Fibroblast of skin of left biceps (primary cell): ENCODE results near the gene FARS2.
"Not testable (repeated sequence)": the region's sequence is repeated elsewhere in the genome, so short reads cannot be mapped to it uniquely, and the experiment has no call there.

ENCODE experiments used
- DNase-seq, 2 experiments: peaks; one replicate each; pipeline ENCODE4 v3.0.0-alpha.2; 2013; ENCODE audit warnings: low read depth in 2 of 2

FARS2 gene

DNA sequence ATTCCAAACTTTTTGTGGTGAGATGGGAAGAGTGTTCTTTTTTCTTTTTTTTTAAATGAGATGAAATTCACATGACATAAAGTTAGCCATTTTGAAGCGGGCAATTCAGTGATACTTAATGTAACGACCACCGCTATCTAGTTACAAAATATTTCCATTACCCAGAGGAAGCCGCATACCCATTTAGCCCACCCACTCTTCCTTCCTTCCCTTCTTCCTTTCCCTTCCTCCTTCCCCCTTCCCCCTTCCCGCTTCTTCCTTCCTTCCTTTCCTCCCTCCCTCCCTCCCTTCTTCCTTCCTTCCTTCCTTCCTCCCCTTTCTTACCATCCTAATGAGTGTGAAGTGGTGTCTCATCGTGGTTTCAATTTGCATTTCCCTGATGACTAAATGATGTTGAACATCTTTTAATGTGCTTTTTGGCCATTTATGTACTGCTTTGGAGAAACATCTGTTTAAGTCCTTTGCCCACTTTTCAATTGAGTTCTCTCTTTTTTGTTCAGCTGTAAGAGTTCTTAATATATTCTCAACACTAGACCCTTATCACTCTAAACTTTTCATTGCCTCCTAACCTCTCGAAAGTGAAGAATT is 371.1 kb downstream of the FARS2 start:
- DNase-seq: no peak

DNA sequence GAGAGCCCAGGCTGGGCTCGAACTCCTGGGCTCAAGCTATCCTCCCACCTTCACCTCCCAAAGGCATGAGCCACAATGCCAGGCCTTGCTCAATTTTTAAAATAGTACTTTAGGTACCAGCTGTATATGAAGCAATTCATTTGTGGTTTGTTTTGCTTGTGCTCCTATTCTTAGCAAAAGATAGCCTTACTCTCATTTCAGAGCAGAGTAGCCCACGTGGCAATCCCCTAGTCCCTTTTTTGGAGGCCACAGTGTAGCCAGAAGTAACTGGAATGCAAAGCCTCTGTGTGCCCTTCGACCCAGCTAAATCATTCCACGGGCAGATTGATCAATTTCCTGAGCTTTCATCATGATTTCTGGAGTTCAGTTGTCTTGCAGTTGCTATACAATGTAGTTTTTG is 373.2 kb downstream of the FARS2 start:
- DNase-seq: no peak

DNA sequence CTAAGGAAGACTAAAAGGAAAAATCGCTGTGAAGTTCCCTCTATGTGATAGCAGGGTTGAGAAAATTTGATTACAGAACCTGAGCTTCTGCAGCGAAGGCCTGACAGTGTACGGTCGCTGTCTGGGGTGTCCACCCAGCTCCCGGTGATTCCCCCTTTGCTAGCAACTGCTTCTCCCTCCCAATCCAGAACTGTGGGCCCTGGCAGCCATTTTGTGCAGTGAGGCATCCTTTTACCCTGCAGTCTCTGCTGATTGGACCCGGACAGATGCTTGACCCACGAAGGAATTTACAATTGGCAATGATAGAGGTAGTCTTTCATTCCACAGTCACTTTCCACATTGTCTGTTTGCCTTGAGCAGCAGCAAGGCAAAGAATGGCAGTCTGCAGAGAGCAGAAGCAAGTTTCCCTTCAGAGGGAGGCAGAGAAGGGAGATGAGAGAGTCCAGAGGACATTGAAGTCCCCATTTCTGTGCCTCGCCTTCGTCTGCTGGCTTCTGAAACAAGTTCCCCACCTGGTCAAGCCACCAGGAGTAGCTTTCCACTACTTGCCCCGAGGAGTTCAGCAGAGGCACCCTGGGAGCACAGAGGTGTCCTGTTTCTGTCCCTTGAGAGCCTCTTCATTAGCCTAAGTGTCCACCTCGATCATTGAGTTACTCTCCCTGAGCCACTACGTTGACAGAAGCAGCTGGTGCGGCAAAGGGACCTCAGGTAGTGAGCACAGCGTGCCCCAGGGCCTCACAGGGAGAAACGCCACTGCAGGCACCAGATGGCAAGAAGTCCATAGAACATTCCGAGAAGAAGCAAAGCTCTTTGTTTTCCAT is 375.1 kb downstream of the FARS2 start:
- DNase-seq: no peak

DNA sequence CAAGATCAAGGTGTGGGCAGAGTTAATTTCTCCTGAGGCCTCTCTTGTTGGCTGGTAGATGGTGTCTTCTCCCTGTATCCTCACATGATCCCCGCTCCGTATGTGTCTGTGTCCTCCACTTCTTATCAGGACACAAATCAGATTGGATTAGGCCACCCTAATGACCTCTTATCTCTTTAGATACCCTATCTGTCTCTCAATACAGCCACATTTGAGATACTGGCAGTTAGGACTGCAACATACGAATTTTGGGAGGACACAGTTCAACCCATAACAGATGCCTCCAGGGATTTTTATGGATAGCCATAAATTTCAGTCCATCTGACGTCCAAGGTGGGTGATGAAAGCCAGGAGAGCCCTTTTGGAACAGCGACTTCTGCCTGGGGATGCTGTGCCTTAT is 376.4 kb downstream of the FARS2 start:
- no peak for DNase-seq

DNA sequence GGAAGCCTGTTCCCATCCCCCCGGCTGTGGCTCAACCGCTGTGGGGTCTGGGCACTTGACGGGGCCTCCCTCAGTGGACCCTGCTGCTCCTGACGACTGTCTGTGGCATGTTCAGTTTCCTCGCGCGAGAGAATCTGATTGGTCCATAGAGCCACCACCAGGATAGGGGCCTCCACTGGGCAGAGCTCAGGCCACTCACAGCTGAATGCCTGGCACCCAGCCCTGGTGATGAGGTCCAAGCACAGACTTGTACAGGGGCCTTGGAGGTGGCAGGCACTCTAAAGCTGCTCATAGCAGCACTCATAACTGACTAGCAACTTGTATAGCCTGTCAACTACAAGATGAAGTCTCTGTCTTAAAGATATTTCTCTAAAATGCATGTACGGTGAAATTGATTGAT is 377.4 kb downstream of the FARS2 start:
- DNase-seq: no peak

DNA sequence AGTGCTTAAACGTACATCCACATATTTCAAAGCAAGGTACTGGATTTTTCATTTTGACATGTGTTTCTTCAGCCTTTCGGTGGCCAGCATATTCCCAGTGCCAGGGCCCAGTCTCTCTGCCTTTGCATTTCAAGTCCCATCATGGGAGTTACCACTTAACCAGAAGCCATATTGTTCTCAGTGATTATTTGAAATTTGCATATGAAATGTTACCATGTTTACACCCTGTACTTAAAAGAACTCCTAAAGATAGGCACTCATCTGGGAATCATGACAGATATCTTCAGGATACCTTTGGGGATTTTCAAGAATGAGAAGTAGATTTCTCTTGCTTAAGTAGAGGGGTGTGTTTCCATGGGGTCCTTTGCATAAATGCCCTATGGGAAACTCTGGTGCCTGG is 377.9 kb downstream of the FARS2 start:
- DNase-seq: no peak

DNA sequence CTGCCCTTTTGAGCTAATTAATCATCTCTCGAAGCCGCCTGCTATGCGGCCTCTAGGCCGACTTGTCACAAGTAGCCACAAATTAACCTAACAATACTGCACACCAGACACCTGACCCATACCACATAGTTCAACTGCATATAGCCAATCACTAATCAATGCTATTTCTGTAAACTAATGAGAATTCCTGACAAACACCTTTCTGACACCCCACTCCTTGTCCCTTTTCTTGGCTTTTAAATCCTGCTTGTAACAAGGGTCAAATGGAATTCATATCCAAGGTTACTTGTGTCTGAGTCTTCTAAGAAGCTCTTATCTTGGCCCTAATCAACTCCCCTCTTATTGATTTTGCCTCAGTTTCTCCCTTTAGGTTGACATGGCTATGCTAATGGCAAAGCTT is 379.3 kb downstream of the FARS2 start:
- no peak for DNase-seq

DNA sequence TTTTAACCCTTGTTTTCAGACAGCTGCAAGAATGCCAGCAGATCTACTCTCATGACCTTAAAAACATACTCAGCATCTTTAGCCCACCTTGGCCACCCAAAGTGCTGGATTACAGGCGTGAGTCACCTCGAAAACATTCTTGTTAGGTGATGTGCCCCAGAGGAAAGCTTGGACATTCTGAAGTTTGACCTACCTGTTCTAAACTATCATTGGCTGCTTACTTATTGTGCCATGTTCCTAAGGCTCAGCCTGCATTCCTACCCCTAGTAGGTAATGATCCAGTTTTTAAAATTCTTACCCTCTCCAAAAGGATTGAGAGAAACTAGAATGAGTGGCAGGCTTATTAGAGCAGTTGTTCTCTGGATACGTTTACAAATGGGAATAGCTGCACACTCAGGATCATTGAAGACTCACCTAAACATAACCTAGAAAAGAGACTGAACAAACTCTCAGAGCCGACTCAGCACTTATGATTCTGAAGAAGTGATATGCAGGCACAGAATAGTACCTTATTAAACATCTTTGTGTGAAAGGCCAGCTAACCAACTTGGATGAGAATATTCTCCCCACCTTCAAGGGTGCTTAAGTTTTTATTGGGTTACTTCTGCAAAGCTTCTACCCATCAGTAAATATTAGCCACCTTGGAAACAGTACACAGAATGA is 383.3 kb downstream of the FARS2 start:
- no peak for DNase-seq

DNA sequence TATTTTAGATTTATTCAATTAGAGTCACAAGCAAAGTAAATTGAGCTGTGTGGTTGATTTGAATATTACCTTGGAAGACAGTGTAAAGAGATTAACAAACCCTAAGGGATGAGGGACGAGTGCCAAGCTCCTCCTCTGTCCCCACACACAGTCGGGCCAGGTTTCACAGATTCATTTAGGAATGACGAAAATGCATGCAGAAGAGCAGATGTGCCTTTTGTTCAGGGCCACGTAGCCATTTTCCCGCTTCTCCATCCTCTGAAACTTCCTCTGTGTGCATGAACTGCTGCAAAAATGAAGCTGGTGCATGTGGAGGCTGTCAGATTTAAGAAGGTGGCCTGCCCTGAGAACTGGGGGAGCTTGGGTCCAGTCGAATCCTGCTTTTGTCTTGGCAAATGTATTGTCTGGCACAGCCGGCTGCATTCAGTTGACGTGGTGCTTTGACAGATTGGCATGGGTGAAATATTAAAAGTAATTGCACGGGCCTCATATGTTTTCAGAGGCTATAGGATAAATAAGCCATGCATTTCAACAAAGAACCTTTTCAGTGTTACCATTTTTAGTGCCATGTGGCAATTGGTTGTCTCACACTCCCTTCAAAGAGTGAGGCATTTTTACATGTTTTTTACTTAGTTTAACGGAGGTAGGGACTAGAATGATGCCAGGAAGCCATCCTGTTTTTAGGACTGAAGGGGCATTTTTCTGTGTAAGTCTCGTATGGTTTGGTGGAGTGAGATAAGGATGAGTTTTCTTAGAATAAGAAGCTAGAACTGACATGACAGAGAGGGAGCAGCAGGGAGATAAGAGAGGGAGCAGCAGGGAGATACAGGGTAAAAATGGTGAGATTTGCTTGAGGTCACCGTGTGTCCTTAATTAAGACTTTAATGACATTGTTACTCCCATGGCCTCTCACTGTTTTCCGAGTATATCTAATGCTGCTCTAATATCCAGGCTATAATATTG is 384.3 kb downstream of the FARS2 start:
- DNase-seq: no peak

DNA sequence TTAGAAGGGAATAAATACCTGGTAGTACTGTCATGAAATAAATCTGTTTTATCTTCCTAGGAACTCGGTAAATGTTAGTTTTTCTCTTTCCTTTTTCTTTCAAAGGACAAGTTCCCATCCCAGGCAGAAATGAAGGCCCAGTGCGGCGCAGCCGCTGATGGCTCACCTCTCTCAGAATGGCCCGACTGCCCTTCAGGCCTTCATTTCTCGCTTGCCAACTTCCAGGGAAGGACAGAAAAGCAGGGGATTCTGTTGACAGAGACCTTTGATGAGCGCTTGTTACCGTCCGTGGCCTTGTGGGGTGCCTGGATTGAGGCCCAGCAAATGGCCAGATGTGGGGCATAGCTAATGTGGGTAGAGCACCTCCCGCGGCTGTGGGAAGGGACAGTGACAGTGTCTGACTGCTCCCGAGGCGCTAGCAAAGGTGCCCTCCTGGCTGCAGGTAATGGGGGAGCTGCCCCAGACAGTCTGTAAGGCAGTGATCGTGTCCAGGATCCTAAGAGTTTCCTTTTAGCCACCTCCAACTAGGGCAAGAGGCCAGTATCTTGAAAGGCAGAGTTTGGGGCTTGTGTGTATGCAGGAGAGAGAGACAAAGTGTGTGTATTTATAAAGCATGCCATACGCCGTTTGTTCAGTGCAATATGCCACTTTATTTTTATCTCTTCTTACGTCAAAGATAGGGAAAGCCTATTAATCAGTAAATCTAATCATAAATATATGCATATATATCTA is 391.3 kb downstream of the FARS2 start:
- DNase-seq: no peak

DNA sequence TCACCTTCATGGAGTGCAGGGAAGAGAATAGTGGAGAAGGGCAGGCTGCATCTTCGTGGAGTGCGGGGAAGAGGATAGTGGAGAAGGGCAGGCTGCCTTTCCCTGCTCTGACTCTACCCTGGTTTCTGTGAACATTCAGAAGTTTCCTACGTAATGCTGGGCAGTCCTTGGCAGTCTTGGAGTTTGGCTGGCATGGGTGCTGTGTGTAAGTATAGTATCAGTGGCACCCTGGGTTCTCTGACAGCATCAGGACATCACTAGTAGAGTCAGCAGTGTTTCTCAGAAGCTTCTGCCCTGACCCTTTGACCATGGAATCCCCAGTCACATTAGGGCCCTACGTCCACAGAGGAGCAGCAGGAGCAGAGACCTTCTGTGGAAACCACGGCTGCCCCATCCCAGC is 392.5 kb downstream of the FARS2 start:
- no peak for DNase-seq

DNA sequence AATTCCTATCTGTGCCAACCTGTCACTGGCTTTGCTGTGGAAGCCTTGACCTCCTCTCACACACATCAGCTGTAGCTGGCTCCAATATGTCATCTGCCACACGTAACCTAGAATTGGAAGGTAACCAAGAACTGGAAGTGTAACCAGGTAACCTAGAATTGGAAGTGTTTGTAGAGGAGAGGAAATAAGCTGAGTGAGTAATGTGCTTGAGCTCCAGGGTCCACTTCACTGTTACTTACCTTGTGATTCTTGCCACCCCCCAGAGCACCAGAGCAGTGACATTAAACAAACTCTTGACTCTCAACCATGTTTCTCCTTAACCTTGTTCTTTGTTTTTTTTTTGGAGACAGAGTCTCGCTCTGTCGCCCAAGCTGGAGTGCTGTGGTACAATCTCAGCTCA is 394.9 kb downstream of the FARS2 start:
- DNase-seq: no peak

DNA sequence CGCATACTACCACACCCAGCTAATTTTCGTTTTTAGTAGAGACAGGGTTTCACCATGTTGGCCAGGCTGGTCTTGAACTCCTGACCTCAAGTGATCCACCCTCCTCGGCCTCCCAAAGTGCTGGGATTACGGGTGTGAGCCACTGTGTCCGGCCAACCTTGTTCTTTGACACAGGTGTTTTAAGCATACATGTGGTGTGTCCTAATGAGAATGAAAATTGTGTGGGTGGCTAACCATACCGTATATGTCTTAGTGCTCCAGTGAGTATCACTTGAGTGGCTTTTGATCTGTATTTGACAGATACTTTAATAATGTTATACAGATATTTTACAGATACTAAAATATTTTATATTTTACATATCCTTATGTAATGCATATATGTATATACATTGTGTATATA is 395.4 kb downstream of the FARS2 start:
- not testable (repeated sequence) for DNase-seq

DNA sequence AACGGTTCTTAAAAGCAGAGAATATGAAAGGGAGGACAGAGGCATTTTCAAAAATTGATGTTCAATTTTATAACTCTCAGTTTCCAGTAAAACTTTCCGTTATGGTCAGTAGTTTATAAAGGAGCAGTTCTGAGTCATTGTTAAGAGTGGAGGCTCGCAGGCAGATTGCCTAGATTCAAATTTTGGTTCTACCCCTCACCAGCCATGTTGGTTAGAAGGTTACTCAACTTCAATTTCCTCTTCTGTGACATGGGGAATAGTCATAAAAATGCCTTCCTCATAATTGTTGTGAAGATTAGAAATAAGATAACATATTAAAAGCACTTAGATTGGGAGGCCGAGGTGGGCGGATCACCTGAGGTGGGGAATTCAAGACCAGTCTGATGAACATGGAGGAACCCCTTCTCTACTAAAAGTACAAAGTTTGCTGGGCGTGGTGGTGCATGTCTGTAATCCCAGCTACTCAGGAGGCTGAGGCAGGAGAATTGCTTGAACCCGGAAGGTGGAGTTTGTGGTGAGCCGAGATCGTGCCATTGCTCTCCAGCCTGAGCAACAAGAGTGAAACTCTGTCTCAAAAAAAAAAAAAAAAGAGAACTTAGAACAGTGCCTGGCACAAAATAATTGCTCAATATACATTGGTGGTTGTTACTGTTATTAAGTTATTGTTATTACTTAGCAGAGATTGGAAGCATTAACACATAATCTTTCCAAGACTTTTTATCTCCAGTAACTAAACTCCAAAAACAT is 396.5 kb downstream of the FARS2 start:
- no peak for DNase-seq

DNA sequence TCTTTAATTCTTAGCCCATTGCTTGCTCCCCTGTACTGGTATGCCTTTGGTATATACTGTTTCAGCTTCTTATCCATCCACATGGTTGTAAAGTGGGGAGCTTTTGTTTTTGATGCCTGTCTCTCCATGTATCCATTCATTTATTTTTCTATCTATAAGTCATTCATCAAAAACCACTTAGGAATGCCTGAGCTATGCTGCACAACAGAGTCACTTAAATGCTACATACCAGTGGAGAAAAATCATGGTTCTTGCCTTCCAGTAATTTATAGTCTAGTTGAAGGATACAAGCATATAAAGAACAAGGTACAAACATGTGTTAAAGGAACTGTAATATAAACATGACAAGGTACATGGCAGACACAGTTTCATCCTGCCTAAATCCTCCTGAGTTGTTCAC is 398.2 kb downstream of the FARS2 start:
- no peak for DNase-seq

DNA sequence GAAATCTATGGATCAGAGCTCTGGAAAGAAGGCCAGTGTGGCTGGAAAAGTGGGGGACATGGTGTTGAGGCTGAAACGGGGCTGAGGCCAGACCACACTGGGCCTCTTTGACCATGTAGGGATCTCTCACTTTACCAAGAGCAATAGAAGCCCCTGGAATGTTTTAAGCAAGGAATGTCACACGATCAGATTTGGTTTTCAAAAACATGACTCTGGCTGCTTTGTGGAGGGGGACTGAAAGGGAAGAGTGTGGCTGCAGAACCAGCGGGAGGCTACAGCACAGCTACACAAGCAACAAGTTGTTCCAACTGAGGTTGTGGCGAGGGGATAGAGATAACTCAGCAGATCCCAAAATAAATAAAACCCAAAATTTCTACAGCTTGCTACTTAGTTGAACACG is 399.5 kb downstream of the FARS2 start:
- DNase-seq: no peak

DNA sequence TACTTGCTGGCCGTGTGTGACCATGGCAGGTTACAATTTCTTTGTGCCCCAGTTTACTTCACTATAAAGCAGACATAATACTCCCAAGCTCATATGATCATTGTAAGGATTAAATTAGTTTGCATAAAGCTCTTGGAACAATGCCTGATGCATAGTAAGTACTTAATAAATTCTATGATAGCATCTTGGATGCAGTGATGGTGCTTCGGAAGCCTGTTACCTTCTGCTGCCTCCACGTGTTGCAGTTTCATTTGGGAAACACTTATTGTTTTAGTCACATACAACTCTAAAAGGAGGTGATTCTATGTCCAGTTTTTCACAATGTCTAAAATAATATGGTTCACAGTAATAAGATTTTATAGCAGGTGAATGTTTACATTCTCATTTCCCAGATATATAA is 401.5 kb downstream of the FARS2 start:
- no peak for DNase-seq

DNA sequence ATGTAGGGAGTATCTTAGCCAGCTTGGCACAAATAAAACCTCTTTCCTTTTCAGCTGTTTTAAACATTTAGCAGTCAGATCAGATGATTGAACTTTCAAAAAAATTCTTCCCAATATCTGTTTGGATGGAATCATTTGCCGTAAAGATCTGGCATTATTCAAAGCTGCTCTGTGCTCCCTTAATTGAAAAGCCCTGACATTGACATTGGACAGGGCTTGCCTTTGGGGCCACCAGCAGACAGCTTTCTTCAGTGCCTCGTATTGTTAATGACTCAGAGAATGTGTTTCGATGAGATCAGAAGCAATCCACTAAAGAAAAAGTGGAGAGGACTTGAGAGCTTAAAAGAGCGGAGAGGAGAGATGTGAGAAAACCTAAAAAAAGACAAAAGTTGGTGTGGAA is 401.9 kb downstream of the FARS2 start:
- DNase-seq: no peak

DNA sequence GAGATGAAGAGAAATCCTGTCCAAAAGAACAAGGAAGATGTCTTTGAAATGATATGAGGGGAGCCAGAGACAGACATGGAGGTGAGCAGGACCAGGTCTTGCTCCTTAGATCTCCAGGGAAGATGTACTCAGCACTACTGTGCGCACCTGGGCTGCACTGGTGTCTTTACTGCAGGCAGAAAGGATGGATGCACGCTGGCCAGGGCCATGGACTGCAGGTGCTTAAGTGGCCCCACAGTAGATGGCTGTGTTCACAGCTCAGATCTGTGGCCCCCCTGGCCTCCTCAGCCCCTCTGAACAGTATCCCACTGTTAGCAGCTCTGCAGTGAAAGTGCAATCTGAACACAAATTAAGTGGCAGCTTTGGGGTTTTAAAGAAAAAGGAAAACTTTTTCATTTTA is 402.4 kb downstream of the FARS2 start:
- no peak for DNase-seq

DNA sequence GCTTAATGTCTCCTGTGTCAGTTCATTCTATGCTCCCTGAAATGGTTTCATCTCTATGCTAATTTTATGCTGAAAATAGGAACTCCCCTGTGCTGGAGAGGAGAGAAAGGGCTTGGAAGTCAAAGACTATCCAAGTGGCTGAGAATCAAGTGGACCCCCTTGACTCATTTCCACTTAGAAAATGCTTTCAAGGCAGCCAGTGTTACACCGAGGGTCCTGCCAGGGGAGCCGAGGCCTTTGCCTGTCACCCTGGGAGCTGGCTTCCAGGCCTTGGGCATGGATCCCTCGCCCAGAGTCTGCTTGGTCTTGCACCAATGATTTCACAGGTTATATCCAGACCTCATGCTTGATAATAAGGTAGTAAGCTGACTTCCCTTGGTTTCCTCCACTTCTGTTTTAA is 402.8 kb downstream of the FARS2 start:
- DNase-seq: no peak

DNA sequence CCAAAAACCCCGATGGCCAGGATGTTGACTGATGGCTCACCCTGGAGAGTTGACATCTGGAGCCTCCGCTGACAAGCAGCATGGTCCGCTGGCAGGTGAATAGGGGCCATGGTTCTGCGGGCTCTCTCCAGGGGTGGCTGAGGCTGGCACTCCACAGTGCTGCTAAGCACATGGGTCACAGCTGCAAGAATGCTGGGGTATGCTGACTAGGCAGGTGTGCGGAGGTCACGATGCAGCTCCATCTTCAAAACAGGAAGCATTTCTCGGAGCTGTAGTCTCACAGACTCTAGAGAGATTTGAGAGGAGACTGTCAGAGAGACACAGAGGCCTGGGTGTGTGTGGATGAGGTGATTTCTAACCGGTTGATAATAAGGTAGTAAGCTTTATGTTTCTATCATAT is 403.9 kb downstream of the FARS2 start:
- no peak for DNase-seq
